GM18526 (cell line): ENCODE measurements around the gene IL17D.

ENCODE experiments used
- POLR2A ChIP-seq: IDR thresholded peaks from 3 replicates; pipeline ENCODE4 v1.6.1; 2011; ENCODE audit not compliant: insufficient read length; ENCODE audit errors: extremely low read depth

Gene IL17D

GRCh38 chr13:20729633-20730585, 26.4 kb downstream of the IL17D start:
- TF ChIP-seq POLR2A = no peak

GRCh38 chr13:20738616-20739015, 35.1 kb downstream of the IL17D start:
- no peak for TF ChIP-seq POLR2A

GRCh38 chr13:20740021-20740420, 36.5 kb downstream of the IL17D start:
- TF ChIP-seq POLR2A = no peak

- no peak for TF ChIP-seq POLR2A
Measured at GRCh38 chr13:20749377-20749776, 45.9 kb downstream of the IL17D start.

GRCh38 chr13:20754009-20754408, 50.5 kb downstream of the IL17D start:
- TF ChIP-seq POLR2A = no peak

GRCh38 chr13:20760872-20761271, 57.4 kb downstream of the IL17D start:
- no peak for TF ChIP-seq POLR2A

GRCh38 chr13:20767309-20767943, 63.9 kb downstream of the IL17D start:
- no peak for TF ChIP-seq POLR2A

GRCh38 chr13:20769091-20769490, 65.6 kb downstream of the IL17D start:
- TF ChIP-seq POLR2A = no peak

- TF ChIP-seq POLR2A = no peak
Measured at GRCh38 chr13:20769834-20770233, 66.3 kb downstream of the IL17D start.
